ENCODE measurements around the gene SLC22A13.
"Not testable (repeated sequence)": the region's sequence is repeated elsewhere in the genome, so short reads cannot be mapped to it uniquely, and the experiment has no call there.

The SLC22A13 gene

DNA sequence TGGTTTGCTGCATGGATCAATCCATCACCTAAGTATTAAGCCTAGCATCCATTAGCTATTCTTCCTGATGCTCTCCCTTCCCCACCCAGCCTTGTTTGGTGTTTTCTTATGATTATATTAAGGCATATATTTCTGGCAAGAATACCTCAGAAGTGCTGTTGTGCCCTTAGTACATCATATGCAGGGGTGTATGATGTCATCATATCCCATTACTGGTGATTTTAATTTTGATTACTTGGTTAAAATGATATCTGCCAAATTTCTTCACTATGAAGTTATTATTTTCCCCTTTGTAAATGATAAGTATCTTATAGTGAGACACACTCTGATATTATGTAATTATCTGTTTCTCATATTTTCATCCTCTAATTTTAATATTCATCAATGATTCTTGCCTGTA lies 31.9 kb downstream of the SLC22A13 start:
- H3K4me3 ChIP-seq (ENCODE audit: low read depth, low read length): no peak overlapping the region

DNA sequence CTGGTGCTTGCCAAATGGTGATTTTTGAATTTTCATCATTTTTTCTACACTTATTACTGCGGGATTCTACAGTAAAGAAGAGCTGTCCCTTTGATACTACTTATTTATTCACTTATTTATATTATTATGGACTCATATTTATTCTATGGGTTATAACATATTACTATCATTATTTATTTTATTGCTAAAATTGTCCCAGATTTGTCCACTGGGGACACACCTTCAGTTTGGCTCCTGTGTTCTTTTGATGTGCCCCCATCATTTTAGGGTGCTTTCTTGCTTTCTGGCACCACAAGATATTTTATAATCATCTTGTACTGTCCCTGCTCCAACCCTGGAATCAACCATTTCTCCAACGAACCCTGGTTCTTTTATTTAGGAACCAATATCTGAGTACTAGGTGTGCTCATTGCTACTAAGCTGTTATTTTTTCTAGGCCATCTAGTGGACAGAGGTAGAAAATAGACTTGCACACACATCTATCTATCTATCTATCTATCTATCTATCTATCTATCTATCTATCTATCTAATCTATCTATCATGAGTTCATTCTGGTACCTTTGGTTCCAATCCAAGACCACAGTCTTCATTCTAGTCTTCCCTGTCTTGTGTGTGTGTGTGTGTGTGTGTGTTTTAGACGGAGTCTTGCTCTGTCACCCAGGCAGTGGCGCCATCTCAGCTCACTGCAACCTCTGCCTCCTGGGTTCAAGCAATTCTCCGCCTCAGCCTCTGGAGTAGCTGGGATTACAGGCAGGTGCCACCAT lies 32.5 kb downstream of the SLC22A13 start:
- H3K4me3 ChIP-seq (ENCODE audit: low read depth, low read length): no peak overlapping the region

DNA sequence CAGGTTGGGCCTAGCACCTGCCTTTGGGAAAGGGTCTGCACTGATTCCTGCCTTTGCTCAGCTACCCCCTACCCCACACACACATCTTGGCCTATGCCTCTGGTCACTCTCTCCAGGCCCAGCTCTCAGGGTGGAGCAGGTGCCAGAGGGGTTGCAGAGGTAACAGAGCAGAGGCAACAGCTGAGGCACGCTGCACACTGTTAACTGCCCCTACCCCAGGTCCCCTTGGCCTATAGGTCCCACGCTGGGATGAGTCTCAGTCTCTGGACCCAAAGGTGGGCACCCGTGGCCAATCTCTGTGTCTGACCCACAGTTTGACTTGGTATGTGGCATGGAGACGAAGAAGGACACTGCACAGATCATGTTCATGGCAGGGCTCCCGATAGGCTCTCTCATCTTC lies 41.3 kb downstream of the SLC22A13 start:
- H3K4me3 ChIP-seq (ENCODE audit: low read depth, low read length): no peak overlapping the region

DNA sequence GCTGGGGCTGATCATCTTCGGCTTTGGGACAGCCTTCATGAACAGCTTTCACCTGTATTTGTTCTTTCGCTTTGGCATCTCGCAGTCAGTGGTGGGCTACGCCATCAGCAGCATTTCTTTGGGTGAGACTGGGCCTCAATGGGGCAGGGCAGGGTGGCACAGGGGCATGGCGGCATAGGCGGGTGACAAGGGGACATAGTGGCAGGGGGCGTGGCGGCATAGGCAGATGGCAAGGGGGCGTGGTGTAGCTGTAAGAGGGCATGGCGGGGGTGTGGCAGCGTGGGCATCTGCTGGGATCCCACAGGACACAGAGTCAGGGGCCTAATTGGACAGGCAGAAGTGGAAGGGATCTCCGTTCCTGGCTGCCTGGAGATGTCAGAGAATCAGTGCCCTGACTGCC lies 42.0 kb downstream of the SLC22A13 start:
- H3K4me3 ChIP-seq (ENCODE audit: low read depth, low read length): no peak overlapping the region

DNA sequence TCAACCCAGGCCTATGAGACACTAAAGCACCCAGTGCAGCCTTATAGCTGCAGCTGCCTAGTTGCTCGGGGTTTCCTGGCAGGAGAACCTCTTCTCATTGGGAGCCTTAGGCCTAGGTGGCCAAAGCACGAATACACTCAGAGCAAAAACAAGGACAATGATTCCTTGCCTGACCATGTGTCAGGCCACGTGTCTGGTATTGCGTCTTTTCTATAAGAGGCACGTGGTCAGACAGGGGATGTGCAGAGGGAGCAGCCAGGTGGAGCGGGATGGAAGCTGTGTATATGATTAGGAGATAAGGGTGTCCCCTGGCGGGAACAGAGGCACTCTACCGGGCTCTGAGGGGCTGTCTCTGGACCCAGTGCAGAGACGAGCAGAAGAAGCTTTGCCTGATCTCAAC lies 42.8 kb downstream of the SLC22A13 start:
- H3K4me3 ChIP-seq (ENCODE audit: low read depth, low read length): no peak overlapping the region

DNA sequence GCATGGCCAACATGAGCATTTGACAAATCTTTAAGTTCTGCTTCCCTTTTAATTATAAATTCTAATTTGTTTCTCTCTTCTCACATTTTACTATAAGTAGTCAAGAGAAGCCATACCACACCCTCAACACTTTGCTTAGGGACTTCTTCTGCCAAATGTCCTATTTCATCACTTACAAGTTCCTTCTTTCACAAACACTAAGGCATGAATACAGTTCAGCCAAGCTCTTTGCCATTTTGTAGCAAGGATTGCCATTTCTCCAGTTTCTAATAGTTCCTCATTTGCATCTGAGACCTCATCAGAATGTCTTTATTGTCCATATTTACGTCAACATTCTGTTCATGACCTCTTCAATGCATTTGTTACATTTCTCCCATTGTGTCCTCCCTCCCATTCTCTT lies 45.9 kb downstream of the SLC22A13 start:
- H3K4me3 ChIP-seq (ENCODE audit: low read depth, low read length): no peak overlapping the region

DNA sequence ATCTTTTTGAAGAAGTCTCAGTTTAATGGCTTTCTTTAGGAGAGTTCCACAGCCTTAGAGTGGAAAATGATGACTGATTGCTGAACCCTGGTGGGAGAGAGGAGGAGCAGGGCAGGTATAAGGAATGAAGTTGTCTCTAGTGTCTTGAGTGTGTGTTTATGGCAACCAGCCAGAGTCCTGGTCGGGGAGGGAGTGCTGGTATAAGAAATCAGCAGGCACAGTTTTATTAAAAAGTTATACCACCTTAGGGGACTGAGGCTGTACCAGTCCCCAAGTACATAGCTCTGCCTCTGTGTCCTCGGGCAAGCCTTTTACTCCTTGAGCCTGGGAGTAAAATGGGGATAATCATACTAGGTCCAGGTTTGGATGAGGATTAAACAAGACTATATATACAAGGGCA lies 46.3 kb downstream of the SLC22A13 start:
- no peak overlapping the region for H3K4me3 ChIP-seq (ENCODE audit: low read depth, low read length)

DNA sequence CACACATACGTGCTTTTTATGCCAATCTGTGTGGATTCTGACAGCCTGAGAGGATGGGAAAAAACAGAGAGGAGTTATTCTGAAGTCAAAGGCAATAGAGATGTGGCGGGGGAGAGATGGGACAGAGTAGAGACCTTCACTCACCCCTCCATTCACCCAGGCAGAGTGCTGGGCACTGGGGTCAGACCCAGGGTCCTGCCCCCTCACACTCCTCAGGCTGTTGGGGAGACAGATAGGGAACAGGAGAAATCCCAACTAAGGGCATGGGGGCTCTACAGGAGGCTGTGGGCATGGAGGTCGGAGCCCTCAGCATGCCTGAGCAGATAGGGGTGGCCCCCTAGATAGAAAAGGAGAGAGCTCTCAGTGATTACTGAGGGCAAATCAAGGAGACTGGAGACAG lies 46.7 kb downstream of the SLC22A13 start:
- no peak overlapping the region for H3K4me3 ChIP-seq (ENCODE audit: low read depth, low read length)

DNA sequence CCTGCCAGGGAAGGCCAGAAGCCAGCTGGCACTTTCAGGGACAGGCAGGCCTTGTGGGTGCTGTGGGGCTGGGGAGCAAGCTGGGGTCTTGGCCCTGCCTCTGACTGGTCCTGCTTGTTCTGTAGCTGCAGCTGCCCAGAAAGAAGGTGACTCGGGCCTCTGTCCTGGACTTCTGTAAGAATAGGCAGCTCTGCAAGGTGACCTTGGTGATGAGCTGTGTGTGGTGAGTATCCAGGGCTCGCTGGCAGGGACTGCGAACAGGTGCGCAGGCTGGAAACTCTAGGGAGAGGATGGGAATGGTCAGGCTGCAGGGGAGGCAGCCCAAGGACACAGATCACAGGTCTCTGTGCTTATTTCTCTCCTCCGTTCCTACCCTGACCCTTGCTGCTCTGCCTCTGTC lies 47.7 kb downstream of the SLC22A13 start:
- H3K4me3 ChIP-seq (ENCODE audit: low read depth, low read length): no peak overlapping the region

DNA sequence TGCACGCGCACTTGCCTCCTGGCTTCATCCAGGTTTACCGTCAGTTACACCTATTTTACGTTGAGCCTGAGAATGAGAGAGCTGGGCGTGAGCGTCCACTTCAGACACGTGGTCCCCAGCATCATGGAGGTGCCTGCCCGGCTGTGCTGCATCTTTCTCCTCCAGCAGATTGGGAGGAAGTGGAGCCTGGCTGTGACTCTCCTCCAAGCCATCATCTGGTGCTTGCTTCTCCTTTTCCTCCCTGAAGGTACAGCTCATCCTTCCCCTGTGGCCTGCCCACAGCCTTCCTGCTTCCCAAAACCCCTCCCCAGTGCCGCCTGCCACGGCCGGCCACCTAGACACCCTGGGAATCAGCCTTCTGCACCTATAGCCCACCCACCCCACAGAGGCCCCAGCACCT lies 48.1 kb downstream of the SLC22A13 start:
- no peak overlapping the region for H3K4me3 ChIP-seq (ENCODE audit: low read depth, low read length)

DNA sequence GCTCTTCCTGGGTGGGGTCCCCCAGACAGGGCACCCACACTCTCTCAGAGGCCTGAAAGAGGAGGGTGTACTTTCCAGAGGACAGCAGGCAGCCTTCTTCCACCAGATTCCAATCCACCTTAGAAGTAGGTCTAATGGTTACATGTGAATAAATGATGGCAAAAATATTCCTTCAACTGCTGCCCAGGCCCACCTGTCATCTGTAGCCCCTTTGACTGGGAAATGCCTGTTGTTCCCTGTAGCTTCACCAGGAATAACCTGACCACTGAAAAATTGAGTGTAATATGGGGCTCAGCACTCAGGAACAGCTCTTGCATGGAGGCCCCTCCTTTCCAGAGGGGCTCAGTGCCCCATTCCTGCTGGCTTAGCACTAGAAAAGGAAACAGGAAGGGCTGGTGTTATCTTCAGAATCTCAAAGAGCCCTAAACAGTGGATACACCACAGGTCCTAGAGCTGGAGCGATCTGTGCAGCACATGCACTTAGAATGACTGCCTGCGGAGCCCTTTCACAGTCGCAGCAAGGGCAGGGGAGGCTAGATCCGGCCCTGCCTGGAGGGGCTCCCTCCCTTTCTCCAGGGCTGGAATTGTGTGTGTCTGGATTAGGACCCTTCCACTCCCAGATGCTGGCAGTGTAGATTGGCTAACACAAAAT lies 48.6 kb downstream of the SLC22A13 start:
- H3K4me3 ChIP-seq (ENCODE audit: low read depth, low read length): no peak overlapping the region

DNA sequence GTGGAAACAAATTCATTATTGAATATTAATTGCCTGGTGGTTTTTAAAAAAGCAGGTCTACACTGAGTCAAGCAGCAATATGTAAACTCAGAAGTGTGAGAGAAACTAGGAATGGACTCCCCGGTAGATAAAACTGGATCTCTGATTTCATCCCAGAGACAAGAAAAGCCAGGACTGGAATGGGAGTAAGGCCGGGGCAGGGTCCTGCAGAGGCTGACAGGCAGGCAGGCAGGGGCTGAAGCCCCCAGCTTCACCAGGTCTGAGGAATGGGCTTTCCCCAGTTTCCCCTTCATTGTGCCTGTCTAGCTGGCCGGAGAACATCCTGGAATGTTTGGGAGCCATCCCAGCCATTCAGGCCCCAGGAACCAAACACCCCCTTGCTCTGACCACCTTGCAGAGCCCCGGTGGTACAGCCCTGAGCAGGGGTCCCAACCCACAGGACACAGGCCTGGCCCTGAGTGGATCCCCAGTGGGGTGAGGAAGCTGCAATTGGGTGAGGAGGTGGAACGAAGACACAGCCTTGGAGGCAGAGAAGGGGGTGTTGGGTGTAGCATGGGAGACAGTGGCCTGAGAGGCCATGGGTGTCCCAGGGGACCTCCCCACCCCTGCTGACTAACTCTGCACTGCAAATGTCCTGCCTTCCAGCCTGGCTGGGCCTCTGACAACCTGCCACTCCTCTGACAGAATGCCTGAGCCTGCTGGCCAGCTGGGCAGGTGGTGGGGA lies 49.3 kb downstream of the SLC22A13 start:
- H3K4me3 ChIP-seq (ENCODE audit: low read depth, low read length): no peak overlapping the region

DNA sequence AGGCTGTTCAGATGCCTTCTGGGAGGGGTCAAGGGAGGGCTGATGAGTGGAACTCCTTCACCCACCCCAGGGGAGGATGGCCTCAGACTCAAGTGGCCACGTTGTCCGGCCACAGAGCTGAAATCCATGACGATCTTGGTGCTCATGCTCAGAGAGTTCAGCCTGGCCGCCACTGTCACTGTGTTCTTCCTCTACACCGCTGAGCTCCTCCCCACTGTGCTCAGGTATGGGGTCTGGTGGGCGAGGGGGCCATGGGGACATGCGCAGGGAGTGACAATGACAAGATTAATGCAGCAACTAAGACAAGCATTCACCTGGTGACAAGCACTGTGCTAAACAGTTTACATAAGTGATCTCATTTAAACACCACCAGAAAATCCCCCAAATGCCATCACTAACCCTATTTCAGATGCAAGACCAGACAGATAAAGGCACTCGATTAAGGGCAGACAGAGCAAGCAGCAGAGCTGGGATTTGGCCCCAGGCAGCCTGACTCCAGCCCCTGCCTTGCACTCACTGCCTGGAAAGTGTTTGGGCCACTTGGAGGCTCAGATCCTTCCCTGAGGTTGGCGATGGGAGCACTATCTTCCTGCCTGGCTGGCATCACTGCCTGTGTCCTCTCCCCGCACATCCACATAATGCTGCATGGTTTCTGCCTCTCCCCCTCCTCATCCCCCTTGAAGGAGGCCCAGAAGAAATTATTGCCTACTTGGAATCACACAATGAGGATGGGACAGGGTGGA lies 50.0 kb downstream of the SLC22A13 start:
- no peak overlapping the region for H3K4me3 ChIP-seq (ENCODE audit: low read depth, low read length)

DNA sequence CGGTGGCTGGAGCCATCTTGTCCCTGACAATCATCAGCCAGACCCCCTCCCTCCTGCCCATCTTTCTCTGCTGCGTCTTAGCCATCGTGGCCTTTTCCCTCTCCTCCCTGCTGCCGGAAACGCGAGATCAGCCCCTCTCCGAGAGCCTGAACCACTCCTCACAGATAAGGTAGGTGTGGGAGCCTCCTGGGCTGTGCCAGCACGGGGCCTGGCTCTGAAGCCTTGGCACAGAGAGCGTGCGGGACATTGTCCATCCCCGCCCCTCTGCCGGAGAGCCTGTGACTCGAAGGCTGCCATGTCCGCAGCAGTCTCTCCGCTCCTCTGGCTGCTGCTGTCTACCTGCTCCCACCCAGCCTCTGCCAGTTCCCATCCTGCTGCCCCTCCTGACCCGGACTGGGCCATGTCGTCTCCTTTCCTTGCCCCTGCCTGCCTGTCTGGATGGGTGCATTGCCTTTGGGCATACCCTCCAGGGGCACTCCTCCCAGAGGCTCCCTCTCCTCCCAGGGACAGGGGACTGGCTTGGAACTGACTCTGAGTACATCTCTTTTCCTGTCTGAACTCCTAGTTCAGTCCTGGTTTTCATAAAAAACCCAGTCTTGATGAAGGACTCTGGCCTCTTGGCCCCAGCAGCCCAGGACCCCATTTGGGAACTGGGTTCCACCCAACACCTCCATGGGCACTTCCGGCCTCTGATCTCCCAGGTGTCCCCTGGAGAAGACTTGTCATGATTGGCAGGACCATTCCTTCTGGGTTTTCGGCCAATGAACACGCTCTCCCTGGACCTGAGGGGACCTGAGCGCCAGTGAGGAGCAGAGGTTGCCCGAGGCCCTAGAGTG lies 51.0 kb downstream of the SLC22A13 start:
- no peak overlapping the region for H3K4me3 ChIP-seq (ENCODE audit: low read depth, low read length)

DNA sequence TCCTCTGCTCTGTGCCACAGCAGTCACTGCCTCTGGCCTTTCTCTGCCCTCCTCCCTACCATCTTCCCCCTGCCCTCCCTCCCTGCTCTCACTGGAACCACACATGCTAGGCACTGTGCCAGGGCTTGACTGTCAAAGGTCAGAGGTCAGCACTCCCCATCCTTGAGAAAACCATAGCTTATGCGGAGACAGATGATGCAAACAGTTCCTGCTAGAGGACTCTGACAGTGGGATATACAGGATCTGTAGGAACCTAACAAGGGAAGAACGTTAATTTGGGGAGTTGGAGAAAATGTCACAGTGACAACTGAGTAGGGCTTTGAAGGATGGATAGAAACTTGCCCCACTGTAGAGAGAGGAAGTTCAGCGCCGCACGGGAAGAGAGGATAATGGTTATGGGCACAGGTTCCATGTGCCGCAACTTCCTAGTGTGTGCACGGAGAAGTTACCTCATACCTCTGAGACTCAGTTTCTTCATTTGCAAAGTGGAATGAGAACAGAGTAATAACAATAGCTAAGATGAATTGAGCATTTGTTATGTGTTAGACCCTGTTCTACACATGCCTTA lies 51.7 kb downstream of the SLC22A13 start:
- H3K4me3 ChIP-seq (ENCODE audit: low read depth, low read length): no peak overlapping the region

DNA sequence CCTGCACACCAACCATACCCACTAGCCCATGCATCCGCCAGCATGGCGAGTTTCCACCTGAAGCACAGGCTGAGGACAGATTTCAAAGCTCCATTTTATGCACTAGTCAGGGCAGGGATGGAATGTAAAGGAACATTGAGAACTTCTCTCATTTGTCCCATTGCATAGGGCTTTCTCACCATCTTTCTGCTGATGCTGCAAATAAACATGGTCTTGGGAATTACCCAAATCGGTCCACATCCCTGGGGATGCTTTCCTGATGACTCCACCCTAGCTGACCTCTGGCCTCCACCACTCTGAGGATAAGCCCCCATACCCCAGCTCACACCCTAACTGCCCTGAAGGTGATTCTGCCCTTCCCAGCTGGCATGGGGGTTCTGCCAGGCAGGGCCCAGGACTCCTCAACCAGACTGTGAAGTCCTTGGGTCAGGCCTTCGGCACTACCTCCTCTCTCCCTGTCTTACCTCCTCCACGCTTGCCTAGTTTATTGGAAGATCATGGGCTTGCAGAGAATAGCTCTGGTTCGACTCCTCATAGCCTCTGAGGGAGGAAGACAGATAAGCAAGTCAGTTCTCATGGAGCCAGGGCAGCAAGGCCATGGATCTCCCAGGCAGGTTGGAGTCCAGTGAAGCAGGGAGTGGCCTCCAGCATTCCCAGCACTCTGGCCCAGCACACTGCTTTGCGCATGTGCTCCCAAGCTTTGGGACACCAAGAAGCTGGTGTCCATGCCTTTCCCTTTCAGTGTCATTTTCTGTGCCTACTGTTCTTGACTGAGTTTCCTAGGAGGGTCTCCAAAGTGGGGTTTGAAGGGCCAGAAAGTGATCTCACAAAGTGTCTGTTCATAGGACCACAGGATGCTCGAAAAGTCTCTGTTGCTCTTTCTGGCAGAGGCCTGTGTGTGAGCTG lies 53.4 kb downstream of the SLC22A13 start:
- H3K4me3 ChIP-seq (ENCODE audit: low read depth, low read length): no peak overlapping the region

DNA sequence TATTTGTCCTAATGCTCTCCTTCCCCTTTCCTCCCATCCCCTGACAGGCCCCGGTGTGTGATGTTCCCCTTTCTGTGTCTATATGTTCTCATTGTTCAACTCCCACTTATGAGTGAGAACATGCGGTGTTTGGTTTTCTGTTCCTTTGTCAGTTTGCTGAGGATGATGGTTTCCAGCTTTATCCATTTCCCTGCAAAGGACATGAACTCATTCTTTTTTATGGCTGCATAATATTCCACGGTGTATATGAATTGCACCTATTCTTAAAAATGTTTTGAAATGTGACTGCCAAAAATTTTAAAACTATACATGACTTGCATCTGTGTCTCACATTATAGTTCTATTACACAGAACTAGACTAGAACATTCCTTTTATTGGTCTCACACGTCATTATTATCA lies 55.0 kb downstream of the SLC22A13 start:
- H3K4me3 ChIP-seq (ENCODE audit: low read depth, low read length): not testable (repeated sequence)

DNA sequence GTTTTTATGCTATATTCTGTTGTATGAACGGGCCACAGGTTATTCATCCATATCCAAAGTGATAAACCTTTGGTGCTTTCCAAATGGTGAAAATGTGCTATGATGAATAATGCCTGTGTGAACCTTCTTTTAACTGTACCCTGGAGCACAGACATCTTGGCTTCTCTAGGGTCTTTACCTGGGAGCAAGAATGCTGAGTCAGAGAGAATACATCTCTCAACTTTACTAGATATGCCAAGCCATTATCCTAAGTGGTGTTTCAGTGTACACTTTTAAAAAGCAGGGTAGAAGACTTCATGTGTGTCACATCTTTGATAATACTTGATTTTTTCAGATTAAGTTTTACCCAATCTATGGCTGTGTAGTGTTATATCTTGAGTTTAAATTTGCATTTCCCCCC lies 57.4 kb downstream of the SLC22A13 start:
- H3K4me3 ChIP-seq (ENCODE audit: low read depth, low read length): no peak overlapping the region

DNA sequence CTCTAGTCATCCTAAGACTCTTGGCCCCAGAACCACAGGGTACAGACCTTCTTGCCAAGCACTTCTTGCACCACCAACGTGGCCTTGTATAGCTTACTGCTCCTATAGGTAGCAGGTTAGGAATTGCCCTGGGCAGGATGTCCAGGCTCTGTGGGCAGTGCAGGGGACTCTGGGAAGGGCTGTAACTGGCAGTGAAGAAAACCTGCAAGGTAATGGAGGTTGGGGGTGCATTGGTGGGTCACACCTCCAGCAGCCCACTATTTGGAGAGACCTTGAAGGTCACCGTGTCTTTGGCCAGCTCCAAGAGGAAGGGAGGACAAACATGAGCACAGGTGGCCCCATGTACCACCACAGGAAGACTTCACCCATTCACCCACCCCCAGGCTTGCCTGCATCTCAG lies 59.6 kb downstream of the SLC22A13 start:
- H3K4me3 ChIP-seq (ENCODE audit: low read depth, low read length): no peak overlapping the region
